HG02623 (cell line): ENCODE results near the gene LSM7.

Experiments
- ATAC-seq: cut with Tn5 transposase; IDR thresholded peaks from one replicate; pipeline ENCODE4 v1.9.1; 2021; ENCODE audit warnings: moderate library complexity; ENCODE audit not compliant: unreplicated experiment

LSM7 gene

GRCh38 chr19:2325281-2326046 lies 2.9 kb downstream of the LSM7 start:
- no peak for ATAC-seq

DNA sequence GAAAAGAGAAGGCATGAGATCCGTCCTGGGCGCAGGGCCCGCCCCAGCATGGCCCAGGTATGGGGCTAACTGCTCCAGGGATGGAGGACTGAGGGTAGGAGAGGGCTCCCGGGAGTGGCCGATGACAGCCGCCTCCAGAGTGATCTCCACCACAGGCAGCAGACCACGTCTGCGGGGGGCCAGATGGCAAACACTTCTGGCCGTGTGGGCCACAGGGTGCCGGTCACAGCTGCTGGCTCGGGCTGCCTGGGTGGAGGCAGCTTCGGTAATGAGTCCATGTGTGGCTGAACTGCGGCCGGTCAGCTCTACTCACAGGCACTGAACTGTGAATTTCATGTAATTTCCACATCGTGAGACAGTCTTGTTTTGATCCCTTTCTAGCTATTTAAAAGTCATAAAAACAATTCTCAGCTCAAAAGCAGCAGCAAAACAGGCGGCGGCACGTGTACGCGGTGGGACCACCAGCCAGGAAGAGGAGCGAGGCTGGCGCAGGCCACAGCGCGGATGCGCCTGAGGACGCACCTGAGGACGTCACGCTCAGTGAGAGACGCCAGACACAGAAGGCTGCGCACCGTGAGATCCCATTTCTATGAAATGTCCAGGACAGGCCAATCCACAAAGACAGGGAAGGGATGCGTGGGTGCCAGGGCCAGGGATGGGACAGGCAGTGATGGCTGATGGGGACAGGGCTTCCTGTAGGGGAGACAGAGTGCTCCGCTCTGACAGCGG lies 4.0 kb downstream of the LSM7 start:
- no peak for ATAC-seq

- no peak for ATAC-seq
These were observed 4.7 kb downstream of the LSM7 start for GRCh38 chr19:2323707-2324106.

- no peak for ATAC-seq
These were observed 6.7 kb downstream of the LSM7 start for GRCh38 chr19:2321565-2322283.

DNA sequence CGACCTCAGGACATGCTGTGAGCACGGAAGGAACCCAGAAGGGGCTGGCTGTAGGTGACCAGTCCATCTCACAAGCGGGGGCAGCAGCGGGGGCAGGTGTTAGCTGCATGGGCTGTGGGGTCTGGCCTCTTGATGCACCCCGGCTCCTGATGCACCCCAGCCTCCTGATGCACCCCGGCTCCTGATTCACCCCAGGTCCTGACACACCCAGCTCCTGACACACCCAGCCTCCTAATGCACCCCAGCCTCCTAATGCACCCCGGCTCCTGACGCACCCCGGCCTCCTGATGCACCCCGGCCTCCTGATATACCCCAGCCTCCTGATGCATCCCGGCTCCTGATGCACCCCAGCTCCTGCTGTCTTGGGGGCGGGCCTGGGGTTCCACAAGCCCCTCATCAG lies 7.4 kb downstream of the LSM7 start:
- ATAC-seq: no peak

GRCh38 chr19:2320049-2320448 lies 8.3 kb downstream of the LSM7 start:
- ATAC-seq: no peak

DNA sequence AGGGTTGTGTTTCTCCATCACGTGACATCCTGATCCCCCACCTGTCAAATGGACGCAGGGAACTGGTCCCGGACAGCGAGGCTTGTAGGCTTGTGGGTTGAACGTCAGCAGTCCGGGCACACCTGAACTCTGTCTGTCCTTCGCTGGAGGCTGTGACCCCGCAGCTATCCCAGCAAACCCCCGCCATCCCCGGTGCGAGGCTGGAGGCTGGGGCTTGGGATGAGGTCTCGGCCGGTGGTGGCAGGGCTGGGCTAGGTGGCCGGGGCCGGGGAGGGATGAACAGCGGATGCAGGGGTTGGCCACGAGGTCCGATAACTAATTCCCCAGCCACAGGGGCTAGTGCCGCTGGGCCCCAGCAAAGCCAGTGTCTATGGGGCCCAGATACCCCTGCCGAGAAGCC lies 8.8 kb downstream of the LSM7 start:
- ATAC-seq: no peak

GRCh38 chr19:2318923-2319322 lies 9.5 kb downstream of the LSM7 start:
- no peak for ATAC-seq

GRCh38 chr19:2317756-2318155 lies 10.6 kb downstream of the LSM7 start:
- no peak for ATAC-seq

DNA sequence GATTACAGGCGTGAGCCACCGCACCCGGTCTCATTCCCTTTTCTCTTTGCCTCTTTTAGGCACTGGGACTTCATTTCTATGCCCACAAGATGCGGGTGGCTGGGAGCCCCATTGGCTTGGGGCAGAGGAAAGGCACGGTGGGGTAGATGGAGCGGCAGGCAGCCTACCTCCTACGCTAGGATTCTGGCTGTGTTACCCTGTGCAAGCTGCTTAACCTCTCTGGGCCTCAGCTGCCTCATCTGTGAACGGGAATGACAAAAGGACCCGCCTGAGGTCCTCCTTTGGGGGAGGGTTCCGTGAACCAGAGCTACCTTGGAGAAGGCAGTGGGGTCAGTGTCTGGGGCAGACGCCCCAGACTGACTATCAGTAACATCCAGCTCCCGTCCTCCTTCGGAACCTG lies 11.1 kb downstream of the LSM7 start:
- ATAC-seq: no peak

GRCh38 chr19:2315818-2316353 lies 12.5 kb downstream of the LSM7 start:
- ATAC-seq: no peak

GRCh38 chr19:2315121-2315817 lies 13.1 kb downstream of the LSM7 start:
- ATAC-seq: no peak

- ATAC-seq: no peak
These were observed 15.4 kb downstream of the LSM7 start for GRCh38 chr19:2312820-2313501.

- ATAC-seq: no peak
These were observed 17.3 kb downstream of the LSM7 start for GRCh38 chr19:2311093-2311492.

DNA sequence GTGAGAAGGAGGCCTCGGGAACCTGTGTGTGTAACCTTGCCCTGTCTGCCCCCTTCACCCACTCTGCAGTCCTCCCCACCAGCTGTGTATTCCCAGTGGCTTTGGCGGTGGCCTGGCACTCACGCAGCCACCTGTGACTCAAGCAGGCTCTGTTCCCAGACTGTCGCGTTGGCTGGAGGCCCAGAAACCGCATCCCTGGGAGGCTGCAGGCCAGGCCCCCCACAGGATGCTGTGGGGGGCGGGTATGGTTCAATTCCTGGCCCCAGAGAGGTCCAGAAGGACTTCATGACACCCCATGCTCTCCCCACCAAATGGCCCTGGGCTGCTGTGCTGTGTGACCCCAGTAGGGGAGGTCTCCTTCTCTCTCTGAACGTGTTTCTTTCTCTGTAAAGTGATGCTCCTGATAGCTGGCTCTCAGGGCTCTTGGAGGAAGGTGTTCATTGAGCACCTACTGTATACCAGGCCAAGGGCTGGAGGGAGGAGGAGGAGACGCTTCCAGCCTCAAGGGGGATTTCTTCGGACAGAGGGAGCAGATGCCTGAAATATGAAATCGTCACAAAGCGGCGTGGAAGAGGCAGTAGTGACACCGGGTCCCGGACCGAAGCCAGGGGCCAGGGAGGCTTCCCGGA lies 18.5 kb downstream of the LSM7 start:
- ATAC-seq: no peak

DNA sequence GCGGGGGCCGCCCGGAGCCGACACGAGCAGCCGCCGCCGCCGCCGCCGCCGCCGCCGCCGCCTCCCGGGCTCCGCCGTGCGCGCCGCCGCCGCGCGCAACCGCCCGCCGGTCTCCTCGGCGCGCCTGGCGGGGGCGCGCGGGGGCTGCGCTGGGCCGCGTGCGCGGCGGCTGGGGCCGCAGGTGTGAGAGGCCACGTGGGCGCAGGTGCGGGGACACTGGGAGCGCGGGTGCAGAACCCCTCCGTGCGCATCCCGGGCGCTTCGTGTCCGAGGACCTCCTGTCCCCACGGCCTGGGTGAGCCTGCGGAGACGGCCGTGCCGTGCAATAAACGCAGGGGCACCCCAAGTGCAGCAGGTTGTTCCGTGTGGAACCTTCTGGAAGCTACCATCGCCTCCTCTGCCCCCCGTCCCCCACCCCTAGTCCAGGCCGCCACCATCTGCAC lies 20.3 kb downstream of the LSM7 start, which contains the start of gene LINGO3:
Gene LINGO3 (minus strand): TSS at position 41 of the 443 bp plus-strand sequence. CDS start 16,378 bp downstream, outside the sequence.
- ATAC-seq: no peak

DNA sequence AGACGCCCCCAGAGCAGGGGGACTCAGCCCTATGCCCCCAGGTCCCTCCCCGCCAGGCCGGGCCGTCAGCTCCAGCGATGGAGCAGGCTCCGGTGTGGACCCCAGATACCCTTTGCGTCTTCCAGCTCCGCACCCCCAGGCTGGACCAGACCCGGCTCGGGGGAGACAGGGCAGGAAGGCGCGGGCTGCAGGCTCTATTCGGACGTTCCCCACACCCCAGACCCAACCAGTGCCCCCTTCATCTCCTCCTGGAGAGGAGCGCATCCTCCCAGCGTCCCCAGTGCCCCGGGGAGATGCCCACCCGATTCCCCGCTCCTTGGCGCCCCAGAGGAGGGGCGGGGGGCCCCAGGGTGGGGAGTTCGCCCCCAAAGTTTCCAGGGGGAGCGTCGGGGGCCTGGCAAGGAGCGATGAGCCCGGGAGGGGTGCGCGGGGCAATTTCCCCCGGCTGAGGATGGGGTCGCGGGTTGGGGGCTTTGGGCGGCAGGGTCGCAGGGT lies 20.8 kb downstream of the LSM7 start:
- no peak for ATAC-seq

DNA sequence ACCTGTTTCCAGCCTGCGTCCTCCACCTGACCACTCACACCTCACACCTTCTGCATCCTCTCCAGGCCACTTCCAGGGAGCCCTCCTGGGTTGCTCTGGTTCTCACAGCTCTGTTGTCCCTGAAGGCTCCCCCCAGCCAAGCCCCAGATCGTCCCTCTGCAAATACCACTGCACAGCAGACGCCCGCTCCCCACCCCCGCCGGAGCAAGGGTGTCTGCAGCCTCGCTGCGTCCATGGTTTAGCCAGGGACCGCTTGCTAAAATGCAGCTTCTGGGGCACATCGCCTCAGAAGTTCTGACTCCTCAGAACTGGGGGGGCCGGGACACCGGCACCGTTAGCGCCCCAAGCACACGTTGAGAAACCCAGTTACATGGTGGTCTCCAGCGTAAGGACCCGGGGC lies 21.4 kb downstream of the LSM7 start:
- ATAC-seq: no peak

DNA sequence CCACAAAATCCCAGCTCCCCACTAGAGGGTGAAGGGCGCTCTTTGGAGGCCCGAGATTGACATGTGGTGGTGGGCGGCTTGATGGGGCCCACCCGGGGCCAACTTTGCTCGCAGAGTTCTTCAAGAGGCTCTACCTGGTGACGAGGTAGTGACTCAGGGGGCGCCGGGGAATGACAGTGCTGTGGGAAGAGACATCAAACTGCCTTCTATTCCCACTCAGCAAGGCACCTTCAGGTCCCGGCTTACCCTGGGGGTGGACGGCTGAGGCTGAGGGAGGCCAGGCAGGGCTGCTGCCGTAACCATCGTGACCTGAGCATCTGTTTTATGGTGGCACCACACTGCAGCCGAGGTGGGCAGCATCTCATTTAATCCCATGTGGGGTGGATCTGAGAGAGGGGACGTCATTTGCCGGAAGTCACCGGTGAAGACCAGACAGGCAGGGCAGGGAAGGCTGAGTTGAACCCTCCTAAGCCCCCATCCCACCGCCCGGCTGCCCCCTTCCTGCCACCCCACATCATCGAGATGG lies 22.0 kb downstream of the LSM7 start:
- no peak for ATAC-seq
